Midbrain (tissue), 1 donor: ENCODE measurements around the gene ILK.

ENCODE experiments used
- DNase-seq: peaks from one replicate; lab custom pipeline; 2025; lab: John Stamatoyannopoulos, UW

Gene ILK

DNA sequence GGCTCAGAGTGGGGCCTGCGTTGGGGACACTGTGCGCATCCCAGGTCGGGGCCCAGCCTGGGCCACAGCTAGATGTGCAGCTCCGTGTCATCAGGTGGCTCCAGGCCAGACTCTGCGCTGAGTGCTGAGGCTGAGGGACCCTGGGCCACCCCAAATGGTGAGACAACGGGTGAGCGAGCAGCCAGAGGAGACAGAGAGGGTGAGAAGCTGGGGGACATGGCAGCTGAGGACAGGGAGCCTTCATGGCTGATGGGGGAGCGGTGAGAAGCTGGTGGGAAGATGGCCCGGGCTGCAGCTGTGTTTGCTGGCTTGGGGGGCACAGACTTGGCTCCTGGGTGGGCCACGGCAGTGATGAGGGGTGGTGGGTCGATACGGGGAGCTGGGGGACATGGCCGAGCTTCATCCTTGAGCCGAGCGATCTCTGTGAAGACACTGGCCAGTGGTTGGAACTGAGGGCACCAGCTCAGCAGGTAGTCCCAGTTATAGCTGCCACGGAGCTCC is 18.2 kb downstream of the ILK start:
- DNase-seq, result no peak

- no peak for DNase-seq
Observed at GRCh38 chr11:6622261-6623171, 18.9 kb downstream of the ILK start.

GRCh38 chr11:6623391-6624363 is 20.1 kb downstream of the ILK start:
- DNase-seq, result no peak

DNA sequence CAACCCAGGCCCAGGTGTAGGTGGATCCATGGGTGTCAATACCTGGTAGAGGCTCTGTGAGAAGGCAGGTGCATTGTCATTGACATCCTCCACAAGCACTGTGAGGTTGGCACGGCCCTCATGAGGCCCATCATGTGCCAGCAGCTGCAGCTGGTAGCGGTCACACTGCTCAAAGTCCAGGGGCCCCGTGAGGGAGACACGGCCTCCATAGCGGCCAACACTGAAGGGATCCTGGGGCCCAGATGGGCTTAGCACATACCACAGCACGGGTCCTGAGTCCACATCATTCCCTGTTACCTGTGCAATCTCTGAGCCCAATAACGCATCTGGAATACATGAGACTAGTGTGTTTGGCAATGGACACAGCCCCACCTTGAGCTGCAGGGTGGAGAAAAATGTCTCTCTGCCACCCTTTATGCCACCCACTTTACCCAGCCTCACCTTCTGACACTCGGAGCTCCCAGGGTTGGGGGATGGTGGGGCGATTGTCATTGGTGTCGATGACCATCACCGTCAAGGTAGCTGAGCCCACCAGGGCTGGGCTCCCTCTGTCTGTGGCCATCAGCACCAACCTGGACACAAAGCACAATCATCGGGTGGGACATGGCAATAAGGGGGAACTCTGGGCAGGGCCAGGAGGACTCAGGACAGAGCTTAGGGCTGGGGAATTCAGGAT is 21.7 kb downstream of the ILK start:
- no peak for DNase-seq

- DNase-seq, result no peak
Observed at GRCh38 chr11:6625832-6626420, 22.4 kb downstream of the ILK start.

GRCh38 chr11:6626971-6627761 is 23.6 kb downstream of the ILK start:
- DNase-seq, result peak; percentile 29

DNA sequence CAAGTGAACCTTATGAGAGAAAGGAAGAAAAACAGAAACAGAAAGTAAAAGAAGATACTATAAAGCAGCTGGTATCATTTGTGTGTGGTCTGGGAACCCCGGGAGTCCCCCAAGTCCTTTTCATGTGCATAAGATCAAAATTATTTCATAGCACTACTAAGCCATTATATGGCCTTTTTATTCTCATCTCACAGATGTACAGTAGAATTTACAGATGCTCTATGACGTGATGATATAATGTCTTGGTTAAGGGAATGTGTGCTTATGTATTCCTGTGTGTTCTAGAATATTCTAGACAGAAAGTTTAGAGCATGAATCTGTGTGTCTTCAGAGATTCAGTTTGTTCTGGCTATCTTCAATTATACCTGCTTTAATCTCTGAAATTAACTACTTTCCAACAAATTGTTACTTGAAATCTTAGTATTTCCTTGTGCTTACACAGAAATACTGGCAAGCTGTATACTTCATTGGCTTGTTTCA is 24.2 kb downstream of the ILK start:
- no peak for DNase-seq

- DNase-seq, result no peak
Observed at GRCh38 chr11:6628526-6628925, 25.0 kb downstream of the ILK start.

DNA sequence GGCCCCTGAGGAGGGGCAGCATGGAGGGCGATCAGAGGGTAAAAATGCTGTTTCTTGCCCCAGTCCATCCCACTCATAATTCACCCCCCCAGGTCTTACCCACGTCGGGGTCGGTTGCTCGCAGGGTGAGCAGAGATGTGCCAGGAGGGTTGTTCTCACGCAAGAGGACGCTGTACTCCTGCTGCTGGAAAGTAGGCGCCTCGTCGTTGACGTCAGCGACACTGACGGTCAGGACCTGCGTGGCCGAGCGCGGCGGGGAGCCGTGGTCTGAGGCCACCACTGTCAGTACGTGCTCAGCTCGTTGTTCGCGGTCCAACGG is 26.0 kb downstream of the ILK start:
- no peak for DNase-seq

- DNase-seq, result no peak
Observed at GRCh38 chr11:6629892-6630631, 26.5 kb downstream of the ILK start.

GRCh38 chr11:6630632-6631291 is 27.2 kb downstream of the ILK start:
- no peak for DNase-seq

GRCh38 chr11:6631361-6631890 is 27.9 kb downstream of the ILK start:
- no peak for DNase-seq

DNA sequence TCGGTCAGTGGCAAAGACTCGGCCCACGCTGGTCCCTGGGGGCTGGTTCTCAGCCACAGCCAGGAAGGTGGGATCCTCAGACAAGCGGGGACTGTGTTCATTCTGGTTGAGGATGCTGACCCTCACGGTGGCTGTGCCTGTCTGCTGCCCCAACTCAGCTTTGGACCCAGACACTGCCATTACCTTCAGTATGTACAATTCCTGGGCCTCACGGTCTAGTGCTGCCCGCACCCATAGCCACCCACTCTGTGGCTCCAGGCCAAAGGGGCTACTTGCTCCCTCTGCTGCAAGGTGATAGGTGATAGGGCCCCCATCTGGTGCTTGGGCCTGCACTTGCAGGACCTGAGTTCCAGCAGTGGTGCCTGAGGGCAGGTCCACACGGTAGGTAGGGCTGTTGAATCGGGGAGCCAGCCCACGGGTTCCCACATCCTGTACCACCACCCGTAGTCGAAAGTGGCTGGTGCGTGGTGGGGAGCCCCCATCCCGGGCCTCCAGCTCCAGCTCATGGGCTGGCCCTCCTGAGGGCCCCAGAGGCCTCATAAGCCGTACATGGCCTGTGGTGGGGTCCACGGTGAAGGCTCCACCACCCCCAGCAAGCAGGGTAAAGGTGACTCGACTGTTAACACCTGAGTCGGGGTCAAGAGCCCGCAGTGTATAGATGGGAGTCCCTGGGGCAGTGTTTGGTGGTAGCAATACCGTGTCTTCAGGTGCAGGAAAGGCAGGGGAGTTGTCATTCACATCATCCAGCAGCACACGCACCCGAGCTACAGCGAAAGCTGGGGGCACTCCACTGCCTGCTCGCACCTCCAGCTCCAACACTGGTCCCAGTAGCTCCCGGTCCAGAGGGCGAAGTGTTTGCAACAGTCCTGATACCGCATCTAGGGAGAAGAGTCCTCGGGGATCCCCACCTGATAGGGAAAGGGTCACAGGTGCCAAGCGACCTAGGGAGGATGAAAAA is 28.8 kb downstream of the ILK start:
- no peak for DNase-seq

- no peak for DNase-seq
Observed at GRCh38 chr11:6633422-6634408, 30.1 kb downstream of the ILK start.

GRCh38 chr11:6634534-6634933 is 31.0 kb downstream of the ILK start:
- DNase-seq, result no peak

DNA sequence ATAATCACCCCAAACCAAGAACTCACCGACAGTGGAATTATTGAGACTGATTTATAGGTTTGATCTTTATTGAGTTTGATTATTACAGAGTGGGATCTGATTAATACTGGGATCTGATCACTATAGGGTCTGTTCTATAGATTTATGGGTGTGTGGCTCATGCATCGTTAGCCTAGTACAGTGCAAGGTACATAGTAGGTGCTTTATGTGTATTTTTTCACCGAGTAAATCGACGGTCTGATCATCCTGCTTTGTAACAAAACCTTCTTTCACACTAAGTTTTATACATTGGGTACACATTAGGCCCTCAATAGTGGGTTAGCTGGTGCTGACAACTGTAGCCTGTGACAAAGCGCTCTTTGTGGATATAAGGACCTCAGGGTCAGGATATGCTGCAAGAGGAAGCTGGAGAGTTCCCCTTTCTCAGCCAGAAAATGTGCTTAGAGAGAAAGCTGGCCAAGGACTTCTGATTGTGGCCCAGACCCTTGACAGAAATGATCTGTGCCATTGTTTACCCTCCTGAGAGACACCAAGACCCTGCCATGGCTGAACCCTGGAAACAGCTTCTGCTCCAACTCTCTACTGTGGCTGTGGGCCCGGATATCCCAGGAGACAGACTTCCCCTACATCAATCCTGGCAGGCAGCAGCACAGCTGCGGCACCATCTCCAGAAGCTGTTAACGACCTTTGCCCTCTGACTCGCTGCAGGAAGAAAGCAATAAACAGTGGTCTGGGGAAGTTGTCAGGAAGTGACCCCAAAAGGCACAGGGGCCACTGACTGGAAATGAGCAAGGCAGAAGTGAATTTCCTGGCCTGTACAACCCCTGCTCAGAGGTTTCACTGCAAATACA is 31.7 kb downstream of the ILK start:
- peak; percentile 85 for DNase-seq
